HepG2 (cell line): ENCODE data around the gene LRRFIP2. TPM values are rescaled to one million over a fixed set of nuclear protein-coding genes. Genes with fewer than 3 reads are reported as not detected.
"Not testable (repeated sequence)": the region's sequence is repeated elsewhere in the genome, so short reads cannot be mapped to it uniquely, and the experiment has no call there.

Experiments
- ATAC-seq: fragments of 200-7000 bp; cut with Tn5 transposase; 3 replicates; pipeline ENCODE4 v1.9.1; 2020; ENCODE audit warnings: mild to moderate bottlenecking, moderate library complexity
- BruUV-seq: library from RNA; stranded (reverse); fragments of 400-500 nt; replicated peaks from 2 replicates; lab custom pipeline; 2021; lab: Mats Ljungman, UMichigan
- CTCF ChIA-PET: fragments of 300-600 bp; formaldehyde crosslinking; extraction: SDS; loops from one replicate; lab custom pipeline; 2021; ENCODE audit warnings: low total read pairs, inconsistent platforms, low intra/inter-chr PET ratio; lab: Yijun Ruan, JAX
- POLR2A ChIA-PET: fragments of 350-600 bp; sonication (Branson Sonifier 250); formaldehyde crosslinking; loops from one replicate; lab custom pipeline; 2020; ENCODE audit warnings: antibody characterized with exemption, inconsistent platforms; lab: Yijun Ruan, JAX
- DNase-seq: peaks from one replicate; pipeline ENCODE4 v3.0.0-alpha.2; 2015; ENCODE audit warnings: low spot score
- FAIRE-seq: peaks from 3 replicates; lab custom pipeline; 2011; peaks lifted over from hg19 to GRCh38; lab: Jason Lieb, UNC
- H2AFZ ChIP-seq: one replicate; pipeline ENCODE4 v1.6.1; 2011; ENCODE audit warnings: low read length, inconsistent platforms
- H3K27ac ChIP-seq: fragments of 300-600 bp; 3 replicates; pipeline ENCODE4 v1.8.0; 2011; ENCODE audit warnings: mixed run types, mild to moderate bottlenecking, mixed read lengths, low read length, inconsistent platforms; ENCODE audit not compliant: insufficient read depth; ENCODE audit errors: extremely low read length
- H3K27me3 ChIP-seq, 2 experiments: fragments of 200-600 bp in 1 of 2; 2 replicates in 1 of 2; 3 replicates in 1 of 2; pipeline versions ENCODE4 v1.6.0 to v1.8.0; 2011; ENCODE audit warnings: low read length in 2 of 2, mild to moderate bottlenecking in 2 of 2, moderate library complexity in 2 of 2, inconsistent platforms in 1 of 2; ENCODE audit not compliant: insufficient read depth in 2 of 2, control insufficient read depth in 1 of 2
- H3K36me3 ChIP-seq, 2 experiments: fragments of 200-600 bp in 1 of 2; replicated peaks in 1 of 2; 2 replicates in 1 of 2; 3 replicates in 1 of 2; pipeline versions ENCODE4 v1.5.1 to v1.8.0; 2011; ENCODE audit warnings: low read length in 2 of 2, inconsistent platforms in 1 of 2; ENCODE audit not compliant: insufficient read depth in 2 of 2, control insufficient read depth in 1 of 2
- H3K4me1 ChIP-seq: 2 replicates; pipeline ENCODE4 v1.5.1; 2012; ENCODE audit warnings: low read length, inconsistent platforms; ENCODE audit not compliant: insufficient read depth
- H3K4me2 ChIP-seq: 2 replicates; pipeline ENCODE4 v1.6.0; 2011; ENCODE audit warnings: low read depth, low read length, inconsistent platforms
- H3K4me3 ChIP-seq, 3 experiments: fragments of 200-600 bp in 1 of 3; sonication (generic), shearing (Covaris generic) in 1 of 3; replicated peaks in 1 of 3; 2 replicates each; pipeline ENCODE4 v1.5.1; 2011 to 2016; ENCODE audit warnings: low read length in 3 of 3, inconsistent platforms in 2 of 3, low read depth in 2 of 3, mild to moderate bottlenecking in 2 of 3, control low read depth in 1 of 3, mixed read lengths in 1 of 3; ENCODE audit not compliant: insufficient read depth in 1 of 3
- H3K79me2 ChIP-seq: one replicate; pipeline ENCODE4 v1.6.1; 2011; ENCODE audit warnings: low read length, inconsistent platforms; ENCODE audit not compliant: insufficient read depth
- H3K9ac ChIP-seq: 2 replicates; pipeline ENCODE4 v1.6.0; 2011; ENCODE audit warnings: mild to moderate bottlenecking, low read depth, low read length, inconsistent platforms; ENCODE audit not compliant: insufficient read depth
- H3K9me3 ChIP-seq: 2 replicates; pipeline ENCODE4 v1.5.1; 2012; ENCODE audit warnings: mild to moderate bottlenecking, low read length
- H4K20me1 ChIP-seq: 2 replicates; pipeline ENCODE4 v1.6.0; 2011; ENCODE audit warnings: inconsistent platforms, mild to moderate bottlenecking, low read length, moderate library complexity; ENCODE audit not compliant: insufficient read depth
- CREM ChIP-seq, 2 experiments: sonication (generic) in 1 of 2; formaldehyde crosslinking in 1 of 2; IDR thresholded peaks; 2 replicates each; pipeline versions ENCODE4 v1.4.0 to v1.6.1; 2016 to 2020; ENCODE audit warnings: antibody characterized with exemption in 1 of 2, mild to moderate bottlenecking in 1 of 2, missing genetic modification reagents in 1 of 2
- HCFC1 ChIP-seq: fragments of 150-350 bp; IDR thresholded peaks from 2 replicates; pipeline ENCODE4 v1.6.1; 2014; ENCODE audit warnings: low read depth, low read length
- HDAC6 ChIP-seq: fragments of 200-600 bp; sonication (generic); IDR thresholded peaks from 2 replicates; pipeline ENCODE4 v1.7.0; 2017; ENCODE audit warnings: mild to moderate bottlenecking, antibody characterized with exemption, low read length, low read depth
- NFE2L2 ChIP-seq: fragments of 150-350 bp; IDR thresholded peaks from 2 replicates; pipeline ENCODE4 v1.6.1; 2014; ENCODE audit warnings: low read length
- TBP ChIP-seq: sonication (generic); formaldehyde crosslinking; IDR thresholded peaks from 2 replicates; pipeline ENCODE4 v1.5.0; 2020; ENCODE audit warnings: missing genetic modification reagents
- ZBTB1 ChIP-seq: sonication (generic); formaldehyde crosslinking; IDR thresholded peaks from 2 replicates; pipeline ENCODE4 v1.4.0; 2020; ENCODE audit warnings: missing genetic modification reagents, borderline replicate concordance
- ZNF225 ChIP-seq: sonication (generic); formaldehyde crosslinking; IDR thresholded peaks from 2 replicates; pipeline ENCODE4 v1.4.0; 2020; ENCODE audit warnings: mild to moderate bottlenecking, missing genetic modification reagents
- ZNF598 ChIP-seq: sonication (generic); formaldehyde crosslinking; IDR thresholded peaks from 2 replicates; pipeline ENCODE4 v1.5.1; 2020; ENCODE audit warnings: mild to moderate bottlenecking, missing genetic modification reagents, borderline replicate concordance
- WGBS: methylation state at CpG from one replicate; pipeline ENCODE4 v1.1.6; 2017; ENCODE audit warnings: low lambda C conversion rate; 5-methylcytosine and 5-hydroxymethylcytosine counted together
- in situ Hi-C: cut with HindIII; loops from 2 replicates; pipeline ENCODE4 v1.10.0; 2017; ENCODE audit warnings: low pct_unique_long_range_greater_than_20kb; ENCODE audit not compliant: extremely low pct_ligation_motif_present
- intact Hi-C: fragments of 100-400 bp; cut with micrococcal nuclease; formaldehyde crosslinking; loops from one replicate; pipeline ENCODE4 v1.10.0; 2022; ENCODE audit not compliant: unreplicated experiment
- polyA plus RNA-seq, 8 experiments: library from polyadenylated mRNA; depleted of rRNA in 3 of 8; stranded (reverse) in 7 of 8; unstranded in 1 of 8; fragments of >200 nt; fragmentation: Illumina TruSeq in 4 of 8; extraction: Trizol in 4 of 8; gene quantifications; 2 replicates each; pipeline versions ENCODE4 v1.2.1 to v1.2.3, GENCODE V29; 2011 to 2016; ENCODE audit warnings: low read depth in 4 of 8, missing spikeins in 1 of 8, mixed read lengths in 1 of 8; ENCODE audit not compliant: insufficient read depth in 1 of 8
- total RNA-seq, 5 experiments: library from RNA; depleted of rRNA; stranded (reverse); fragments of >200 nt; fragmentation: Illumina TruSeq; extraction: Trizol; gene quantifications; 2 replicates each; pipeline ENCODE4 v1.2.3, GENCODE V29; 2016; ENCODE audit warnings: low read depth in 1 of 5
- TF ChIP-seq, protein P1 (sequence below): sonication (generic); formaldehyde crosslinking; IDR thresholded peaks from 2 replicates; pipeline ENCODE4 v1.5.1; 2020; ENCODE audit warnings: missing genetic modification reagents, mild to moderate bottlenecking, borderline replicate concordance
- TF ChIP-seq, protein P2 (sequence below): IDR thresholded peaks from 2 replicates; pipeline ENCODE4 v1.6.1; 2016; ENCODE audit warnings: control low read depth
- TF ChIP-seq, protein P3 (sequence below): sonication (generic); formaldehyde crosslinking; IDR thresholded peaks from 2 replicates; pipeline ENCODE4 v1.5.1; 2020; ENCODE audit warnings: mild to moderate bottlenecking, missing genetic modification reagents
- TF ChIP-seq, protein P4 (sequence below): sonication (generic); formaldehyde crosslinking; IDR thresholded peaks from 2 replicates; pipeline ENCODE4 v1.5.0; 2020; ENCODE audit warnings: missing genetic modification reagents

The LRRFIP2 gene
- total and polyA plus RNA-seq, 2 of the 13 experiments (the other 11 are each of a cell fraction or from before 2014, with no cell fraction given): 13.5 to 32.2 TPM

DNA sequence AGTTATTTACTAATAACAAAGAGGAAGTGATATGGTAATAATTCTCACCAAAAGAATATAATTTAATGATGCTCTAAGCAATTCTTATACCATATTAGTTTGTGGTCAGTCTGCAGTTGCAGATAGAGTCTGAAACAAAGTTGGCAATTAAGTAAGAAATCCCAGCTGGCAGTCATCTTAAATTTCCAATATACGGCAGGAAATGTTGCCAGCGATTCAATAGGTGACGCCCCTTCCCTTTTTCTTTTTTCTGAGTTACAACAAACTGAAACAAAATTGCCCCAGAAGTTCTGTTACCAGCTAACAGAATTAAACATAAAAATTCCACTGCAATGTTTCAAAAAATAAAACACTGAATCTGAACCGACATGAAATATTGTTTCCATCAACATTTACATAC, 26.7 kb downstream of the LRRFIP2 start:
- no peak overlapping the region for H3K4me3 ChIP-seq
- intact Hi-C loops: no loop called here
- no peak for DNase-seq
- peaks cover 3 to 17% of the 10 kb centered on the region in 2 experiments; a peak in 4 of 5 replicates for H3K36me3 ChIP-seq
- BruUV-seq: no TSS peak
- H3K9me3 ChIP-seq: no peaks in the 10 kb centered on the region
- no peak overlapping the region for H3K27ac ChIP-seq
- H3K4me1 ChIP-seq: peaks cover 22% of the 10 kb centered on the region
- ChIA-PET CTCF (no interaction called here), POLR2A (no interaction called here)
- ATAC-seq: no peak
- TF ChIP-seq, protein P1, sequence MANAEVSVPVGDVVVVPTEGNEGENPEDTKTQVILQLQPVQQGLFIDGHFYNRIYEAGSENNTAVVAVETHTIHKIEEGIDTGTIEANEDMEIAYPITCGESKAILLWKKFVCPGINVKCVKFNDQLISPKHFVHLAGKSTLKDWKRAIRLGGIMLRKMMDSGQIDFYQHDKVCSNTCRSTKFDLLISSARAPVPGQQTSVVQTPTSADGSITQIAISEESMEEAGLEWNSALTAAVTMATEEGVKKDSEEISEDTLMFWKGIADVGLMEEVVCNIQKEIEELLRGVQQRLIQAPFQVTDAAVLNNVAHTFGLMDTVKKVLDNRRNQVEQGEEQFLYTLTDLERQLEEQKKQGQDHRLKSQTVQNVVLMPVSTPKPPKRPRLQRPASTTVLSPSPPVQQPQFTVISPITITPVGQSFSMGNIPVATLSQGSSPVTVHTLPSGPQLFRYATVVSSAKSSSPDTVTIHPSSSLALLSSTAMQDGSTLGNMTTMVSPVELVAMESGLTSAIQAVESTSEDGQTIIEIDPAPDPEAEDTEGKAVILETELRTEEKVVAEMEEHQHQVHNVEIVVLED: no peak
- TF ChIP-seq NFE2L2 (no peak), CREM (IDR thresholded peaks at IDR 0.05) (no peak), CREM (CRISPR knock-in tag; IDR thresholded peaks at IDR 0.05) (no peak), ZNF225 (no peak), ZBTB1 (CRISPR knock-in tag) (no peak), ZNF598 (CRISPR knock-in tag) (no peak), HCFC1 (no peak), TBP (CRISPR knock-in tag) (no peak), HDAC6 (no peak)
- TF ChIP-seq, protein P2, sequence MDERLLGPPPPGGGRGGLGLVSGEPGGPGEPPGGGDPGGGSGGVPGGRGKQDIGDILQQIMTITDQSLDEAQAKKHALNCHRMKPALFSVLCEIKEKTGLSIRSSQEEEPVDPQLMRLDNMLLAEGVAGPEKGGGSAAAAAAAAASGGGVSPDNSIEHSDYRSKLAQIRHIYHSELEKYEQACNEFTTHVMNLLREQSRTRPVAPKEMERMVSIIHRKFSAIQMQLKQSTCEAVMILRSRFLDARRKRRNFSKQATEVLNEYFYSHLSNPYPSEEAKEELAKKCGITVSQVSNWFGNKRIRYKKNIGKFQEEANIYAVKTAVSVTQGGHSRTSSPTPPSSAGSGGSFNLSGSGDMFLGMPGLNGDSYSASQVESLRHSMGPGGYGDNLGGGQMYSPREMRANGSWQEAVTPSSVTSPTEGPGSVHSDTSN (CRISPR knock-in tag): no peak
- TF ChIP-seq, protein P3, sequence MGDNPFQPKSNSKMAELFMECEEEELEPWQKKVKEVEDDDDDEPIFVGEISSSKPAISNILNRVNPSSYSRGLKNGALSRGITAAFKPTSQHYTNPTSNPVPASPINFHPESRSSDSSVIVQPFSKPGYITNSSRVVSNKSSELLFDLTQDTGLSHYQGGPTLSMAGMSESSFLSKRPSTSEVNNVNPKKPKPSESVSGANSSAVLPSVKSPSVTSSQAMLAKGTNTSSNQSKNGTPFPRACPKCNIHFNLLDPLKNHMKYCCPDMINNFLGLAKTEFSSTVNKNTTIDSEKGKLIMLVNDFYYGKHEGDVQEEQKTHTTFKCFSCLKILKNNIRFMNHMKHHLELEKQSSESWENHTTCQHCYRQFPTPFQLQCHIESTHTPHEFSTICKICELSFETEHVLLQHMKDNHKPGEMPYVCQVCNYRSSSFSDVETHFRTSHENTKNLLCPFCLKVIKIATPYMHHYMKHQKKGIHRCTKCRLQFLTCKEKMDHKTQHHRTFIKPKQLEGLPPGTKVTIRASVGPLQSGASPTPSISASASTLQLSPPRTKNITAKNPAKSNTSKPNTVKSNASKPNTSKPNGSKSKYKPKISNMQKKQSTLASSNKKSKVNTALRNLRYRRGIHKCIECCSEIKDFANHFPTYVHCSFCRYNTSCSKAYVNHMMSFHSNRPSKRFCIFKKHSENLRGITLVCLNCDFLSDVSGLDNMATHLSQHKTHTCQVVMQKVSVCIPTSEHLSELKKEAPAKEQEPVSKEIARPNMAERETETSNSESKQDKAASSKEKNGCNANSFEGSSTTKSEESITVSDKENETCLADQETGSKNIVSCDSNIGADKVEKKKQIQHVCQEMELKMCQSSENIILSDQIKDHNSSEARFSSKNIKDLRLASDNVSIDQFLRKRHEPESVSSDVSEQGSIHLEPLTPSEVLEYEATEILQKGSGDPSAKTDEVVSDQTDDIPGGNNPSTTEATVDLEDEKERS (CRISPR knock-in tag): no peak
- TF ChIP-seq, protein P4, sequence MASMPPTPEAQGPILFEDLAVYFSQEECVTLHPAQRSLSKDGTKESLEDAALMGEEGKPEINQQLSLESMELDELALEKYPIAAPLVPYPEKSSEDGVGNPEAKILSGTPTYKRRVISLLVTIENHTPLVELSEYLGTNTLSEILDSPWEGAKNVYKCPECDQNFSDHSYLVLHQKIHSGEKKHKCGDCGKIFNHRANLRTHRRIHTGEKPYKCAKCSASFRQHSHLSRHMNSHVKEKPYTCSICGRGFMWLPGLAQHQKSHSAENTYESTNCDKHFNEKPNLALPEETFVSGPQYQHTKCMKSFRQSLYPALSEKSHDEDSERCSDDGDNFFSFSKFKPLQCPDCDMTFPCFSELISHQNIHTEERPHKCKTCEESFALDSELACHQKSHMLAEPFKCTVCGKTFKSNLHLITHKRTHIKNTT: no peak
- no peaks in the 10 kb centered on the region for H4K20me1 ChIP-seq
- no peaks in the 10 kb centered on the region for H3K79me2 ChIP-seq
- no peak for FAIRE-seq
- H2AFZ ChIP-seq: no peak overlapping the region
- H3K9ac ChIP-seq: no peak overlapping the region
- H3K27me3 ChIP-seq: no peaks in the 10 kb centered on the region
- no peak overlapping the region for H3K4me2 ChIP-seq
- in situ Hi-C loops: no loop called here
- 97% methylated on average over 4 of the region's 4 CpGs for WGBS

DNA sequence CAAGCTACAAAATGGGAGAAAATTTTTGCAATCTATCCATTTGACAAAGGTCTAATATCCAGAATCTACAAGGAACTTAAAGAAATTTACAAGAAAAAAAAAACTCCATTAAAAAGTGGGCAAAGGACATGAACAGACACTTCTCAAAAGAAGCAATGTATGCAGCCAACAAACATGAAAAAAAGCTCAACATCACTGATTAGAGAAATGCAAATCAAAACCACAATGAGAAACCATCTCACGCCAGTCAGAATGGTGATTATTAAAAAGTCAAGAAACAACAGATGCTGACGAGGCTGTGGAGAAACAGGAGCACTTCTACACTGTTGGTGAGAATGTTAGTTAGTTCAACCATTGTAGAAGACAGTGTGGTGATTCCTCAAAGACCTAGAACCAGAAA, 27.5 kb downstream of the LRRFIP2 start:
- H4K20me1 ChIP-seq, CTCF ChIA-PET, H3K9me3 ChIP-seq, FAIRE-seq, H3K4me2 ChIP-seq, BruUV-seq, intact Hi-C loops, H3K79me2 ChIP-seq, ATAC-seq, POLR2A ChIA-PET, H3K27me3 ChIP-seq, H2AFZ ChIP-seq, H3K9ac ChIP-seq, H3K4me3 ChIP-seq, DNase-seq, in situ Hi-C loops, H3K27ac ChIP-seq: not testable (repeated sequence)
- WGBS: 94% methylated on average over 2 of the region's 2 CpGs
- peaks cover 23% of the 10 kb centered on the region for H3K4me1 ChIP-seq
- peaks cover 3 to 14% of the 10 kb centered on the region in 2 experiments; a peak in 4 of 5 replicates for H3K36me3 ChIP-seq
